ENCODE data around the gene FGF18.

DNA sequence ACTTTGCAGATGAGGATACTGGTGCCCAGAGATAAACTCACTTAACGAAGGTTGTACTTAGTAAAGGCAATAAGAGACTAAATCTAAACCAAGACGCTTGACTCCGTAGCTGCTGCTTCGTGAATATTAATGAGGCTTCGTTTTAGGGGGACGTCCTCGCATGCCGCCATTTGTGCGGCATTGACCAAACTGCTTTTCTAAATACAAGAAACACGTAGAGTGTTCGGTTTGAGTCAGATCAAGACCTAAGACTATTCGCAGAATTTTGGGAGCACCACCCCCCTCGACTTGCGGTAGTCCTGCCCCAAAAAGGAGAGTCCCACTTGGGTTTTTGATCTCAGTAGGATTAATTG lies 30.7 kb upstream of the FGF18 start:
- TF ChIP-seq, protein P1, sequence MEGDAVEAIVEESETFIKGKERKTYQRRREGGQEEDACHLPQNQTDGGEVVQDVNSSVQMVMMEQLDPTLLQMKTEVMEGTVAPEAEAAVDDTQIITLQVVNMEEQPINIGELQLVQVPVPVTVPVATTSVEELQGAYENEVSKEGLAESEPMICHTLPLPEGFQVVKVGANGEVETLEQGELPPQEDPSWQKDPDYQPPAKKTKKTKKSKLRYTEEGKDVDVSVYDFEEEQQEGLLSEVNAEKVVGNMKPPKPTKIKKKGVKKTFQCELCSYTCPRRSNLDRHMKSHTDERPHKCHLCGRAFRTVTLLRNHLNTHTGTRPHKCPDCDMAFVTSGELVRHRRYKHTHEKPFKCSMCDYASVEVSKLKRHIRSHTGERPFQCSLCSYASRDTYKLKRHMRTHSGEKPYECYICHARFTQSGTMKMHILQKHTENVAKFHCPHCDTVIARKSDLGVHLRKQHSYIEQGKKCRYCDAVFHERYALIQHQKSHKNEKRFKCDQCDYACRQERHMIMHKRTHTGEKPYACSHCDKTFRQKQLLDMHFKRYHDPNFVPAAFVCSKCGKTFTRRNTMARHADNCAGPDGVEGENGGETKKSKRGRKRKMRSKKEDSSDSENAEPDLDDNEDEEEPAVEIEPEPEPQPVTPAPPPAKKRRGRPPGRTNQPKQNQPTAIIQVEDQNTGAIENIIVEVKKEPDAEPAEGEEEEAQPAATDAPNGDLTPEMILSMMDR (IDR thresholded peaks at IDR 0.05; ENCODE audit: low read length), result no peak
- no peak for TF ChIP-seq EZH2 (IDR thresholded peaks at IDR 0.05; ENCODE audit: borderline replicate concordance, low read length)

Data from OCI-LY1 (cell line).